ENCODE results near the gene KCNIP3. TPM values are rescaled to one million over a fixed set of nuclear protein-coding genes. Genes with fewer than 3 reads are reported as not detected.

KCNIP3 gene
- total RNA-seq, 2 donors from 2014 or later = 1.5 to 2.3 TPM

DNA sequence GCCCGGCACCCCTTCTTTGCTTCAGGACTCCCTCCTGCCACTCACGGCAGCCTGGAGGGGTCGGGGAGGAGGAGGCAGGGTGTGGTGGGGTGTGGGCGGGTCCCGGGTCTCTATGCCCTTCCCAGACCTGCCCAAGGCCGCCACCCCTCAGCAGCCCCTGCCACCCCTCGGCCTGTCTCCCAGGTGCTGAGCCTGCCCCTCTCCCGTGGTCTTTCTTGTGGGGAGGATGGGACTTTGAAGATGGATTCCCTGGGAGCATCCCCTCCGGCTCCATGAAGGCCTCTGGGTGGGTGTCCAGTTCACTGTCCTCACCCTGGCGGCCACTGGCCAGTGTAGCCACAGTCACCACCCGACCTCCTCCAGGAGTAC, 23.2 kb downstream of the KCNIP3 start:
- H3K9ac ChIP-seq (ENCODE audit: low read depth in 2 of 2, low read length in 2 of 2) = no peak overlapping the region
- H3K4me1 ChIP-seq = no peaks in the 10 kb centered on the region
- H3K27ac ChIP-seq = no peak overlapping the region
- DNase-seq = no peak
- H3K27me3 ChIP-seq = no peaks in the 10 kb centered on the region
- no peaks in the 10 kb centered on the region for H3K9me3 ChIP-seq
- H3K36me3 ChIP-seq = no peaks in the 10 kb centered on the region
- no peak overlapping the region for H3K4me3 ChIP-seq
- TF ChIP-seq, protein P1, sequence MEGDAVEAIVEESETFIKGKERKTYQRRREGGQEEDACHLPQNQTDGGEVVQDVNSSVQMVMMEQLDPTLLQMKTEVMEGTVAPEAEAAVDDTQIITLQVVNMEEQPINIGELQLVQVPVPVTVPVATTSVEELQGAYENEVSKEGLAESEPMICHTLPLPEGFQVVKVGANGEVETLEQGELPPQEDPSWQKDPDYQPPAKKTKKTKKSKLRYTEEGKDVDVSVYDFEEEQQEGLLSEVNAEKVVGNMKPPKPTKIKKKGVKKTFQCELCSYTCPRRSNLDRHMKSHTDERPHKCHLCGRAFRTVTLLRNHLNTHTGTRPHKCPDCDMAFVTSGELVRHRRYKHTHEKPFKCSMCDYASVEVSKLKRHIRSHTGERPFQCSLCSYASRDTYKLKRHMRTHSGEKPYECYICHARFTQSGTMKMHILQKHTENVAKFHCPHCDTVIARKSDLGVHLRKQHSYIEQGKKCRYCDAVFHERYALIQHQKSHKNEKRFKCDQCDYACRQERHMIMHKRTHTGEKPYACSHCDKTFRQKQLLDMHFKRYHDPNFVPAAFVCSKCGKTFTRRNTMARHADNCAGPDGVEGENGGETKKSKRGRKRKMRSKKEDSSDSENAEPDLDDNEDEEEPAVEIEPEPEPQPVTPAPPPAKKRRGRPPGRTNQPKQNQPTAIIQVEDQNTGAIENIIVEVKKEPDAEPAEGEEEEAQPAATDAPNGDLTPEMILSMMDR (IDR thresholded peaks at IDR 0.05) = no peak
- intact Hi-C loops (cut with DNase I) = no loop called here

DNA sequence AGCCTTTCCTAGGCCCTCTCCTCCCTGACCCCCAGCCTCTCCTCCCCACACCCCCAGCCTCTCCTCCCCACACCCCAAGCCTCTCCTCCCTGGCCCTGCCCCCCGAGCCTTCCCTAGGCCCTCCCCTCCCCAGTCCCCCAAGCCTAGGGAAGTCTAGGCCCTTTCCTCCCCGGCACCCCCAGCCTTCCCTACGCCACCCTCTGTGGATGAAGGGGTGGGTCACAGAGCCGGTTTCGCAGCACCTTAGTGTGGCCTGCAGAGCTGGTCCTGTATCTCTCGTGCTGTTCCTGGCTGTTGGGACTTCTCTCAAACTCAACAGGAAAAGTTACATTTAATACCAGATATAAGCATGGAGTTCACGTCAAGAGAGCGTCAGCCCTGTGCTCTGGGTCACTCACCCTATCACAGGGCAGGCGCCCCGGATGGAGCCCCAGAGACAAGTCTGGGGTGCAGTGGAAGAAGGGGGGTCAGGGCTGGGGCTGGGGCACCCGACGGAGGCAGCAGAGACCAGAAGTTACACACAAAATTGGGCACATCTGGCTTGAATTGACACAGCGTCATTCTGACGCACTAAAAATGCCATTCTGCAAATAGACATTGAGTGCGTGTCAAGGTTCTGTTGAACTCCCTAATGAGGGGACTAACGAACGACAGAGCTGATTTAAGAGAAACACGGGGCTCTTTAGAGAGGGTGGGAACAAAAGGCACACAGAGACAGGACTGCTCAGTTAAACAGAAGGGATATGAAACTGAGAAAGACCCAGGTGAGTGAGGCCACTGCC, 24.0 kb downstream of the KCNIP3 start:
- TF ChIP-seq, protein P1 (IDR thresholded peaks at IDR 0.05) = no peak
- Histone ChIP-seq H3K4me1 (no peaks in the 10 kb centered on the region), H3K9me3 (no peaks in the 10 kb centered on the region), H3K4me3 (no peak overlapping the region), H3K27ac (no peak overlapping the region), H3K36me3 (no peaks in the 10 kb centered on the region), H3K27me3 (no peaks in the 10 kb centered on the region), H3K9ac (ENCODE audit: low read depth in 2 of 2, low read length in 2 of 2) (no peak overlapping the region)
- no peak for DNase-seq
- intact Hi-C loops (cut with DNase I) = no loop called here

DNA sequence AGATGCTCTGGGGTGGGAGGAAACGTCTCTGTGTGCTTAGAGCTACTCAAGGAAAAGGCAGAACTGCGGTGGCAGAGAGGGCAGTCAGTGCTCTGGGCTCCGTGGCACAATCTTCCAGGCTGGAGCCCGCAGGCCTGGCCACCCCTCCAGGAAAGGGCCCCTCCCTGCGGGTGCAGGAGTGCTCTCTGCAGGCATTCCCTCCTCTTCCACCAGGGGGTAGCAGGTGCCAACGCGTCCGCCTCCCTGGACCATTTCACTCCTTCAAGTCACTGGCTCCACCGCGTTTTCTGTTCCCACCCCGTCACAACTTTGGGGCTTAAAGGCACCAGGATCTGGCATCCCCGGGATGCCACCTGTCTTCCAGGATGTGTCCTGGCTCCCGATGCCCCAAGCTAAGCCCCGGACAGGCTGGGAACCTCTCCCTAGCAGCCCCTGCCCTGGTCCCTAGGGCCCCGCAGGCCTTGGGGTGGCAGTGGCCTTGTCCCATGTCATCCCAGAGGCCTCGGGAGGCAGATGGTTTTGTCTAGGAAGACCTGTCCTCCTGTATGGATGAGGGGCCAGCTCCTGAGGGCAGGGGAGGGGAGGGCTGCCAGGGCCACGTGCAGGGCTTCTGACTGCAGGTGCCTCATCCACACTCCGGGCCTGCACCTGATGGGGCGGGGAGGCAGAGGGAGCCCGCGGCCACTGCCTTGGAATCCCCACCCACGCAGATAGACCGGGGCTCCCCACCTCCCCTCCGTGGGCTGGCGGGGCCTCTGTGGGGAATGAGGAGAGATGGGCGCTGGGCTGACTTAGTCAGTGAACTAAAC, 26.4 kb downstream of the KCNIP3 start:
- H3K4me3 ChIP-seq = no peak overlapping the region
- no peaks in the 10 kb centered on the region for H3K27me3 ChIP-seq
- no peak overlapping the region for H3K9ac ChIP-seq (ENCODE audit: low read depth in 2 of 2, low read length in 2 of 2)
- H3K27ac ChIP-seq = no peak overlapping the region
- H3K4me1 ChIP-seq = no peaks in the 10 kb centered on the region
- intact Hi-C loops (cut with DNase I) = no loop called here
- H3K9me3 ChIP-seq = no peaks in the 10 kb centered on the region
- peak; percentile 43 for DNase-seq
- H3K36me3 ChIP-seq = no peaks in the 10 kb centered on the region
- TF ChIP-seq, protein P1 (IDR thresholded peaks at IDR 0.05) = peak; percentile 60

DNA sequence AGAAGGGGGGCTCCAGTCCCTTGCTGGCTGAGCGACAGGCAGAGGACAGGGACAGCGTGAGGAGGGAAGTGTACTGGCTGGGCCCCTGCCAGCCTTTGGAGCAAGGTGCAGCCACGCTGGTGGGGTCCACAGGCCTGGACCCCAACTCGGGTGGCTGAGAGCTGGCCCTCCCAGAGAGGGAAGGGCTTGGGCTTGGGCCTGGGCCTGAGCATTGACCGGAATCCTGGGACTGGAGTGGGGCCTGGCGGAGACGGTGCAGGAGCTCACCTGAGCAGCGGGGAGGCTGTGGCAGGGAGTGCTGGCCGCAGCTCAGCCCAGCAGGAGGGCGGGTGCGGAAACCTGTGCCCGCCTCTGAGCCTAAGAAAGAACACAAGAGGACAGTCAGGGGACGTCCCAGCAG, 27.9 kb downstream of the KCNIP3 start:
- DNase-seq = no peak
- no peak overlapping the region for H3K27ac ChIP-seq

More for the DNA sequence above, 27.9 kb downstream of the KCNIP3 start:
- Histone ChIP-seq H3K4me1 (no peaks in the 10 kb centered on the region), H3K4me3 (no peak overlapping the region), H3K9me3 (no peaks in the 10 kb centered on the region), H3K9ac (ENCODE audit: low read depth in 2 of 2, low read length in 2 of 2) (no peak overlapping the region), H3K36me3 (no peaks in the 10 kb centered on the region), H3K27me3 (no peaks in the 10 kb centered on the region)
- intact Hi-C loops (cut with DNase I) = no loop called here
- TF ChIP-seq, protein P1 (IDR thresholded peaks at IDR 0.05) = no peak
